Mucosa of gallbladder (tissue), 1 donor: ENCODE measurements around the gene TUBGCP6. TPM values are rescaled to one million over a fixed set of nuclear protein-coding genes. Genes with fewer than 3 reads are reported as not detected.

Experiments
- DNase-seq: peaks from one replicate; pipeline ENCODE4 v3.0.0-alpha.2; 2020; ENCODE audit warnings: low spot score
- total RNA-seq: library from RNA; stranded (reverse); gene quantifications from one replicate; pipeline ENCODE4 v1.2.1, GENCODE V29; 2021
- donor health status: DM: no; HTN: no; CAD: no.

TUBGCP6 gene
- total RNA-seq, 1 donor from 2014 or later, result 64.4 TPM

DNA sequence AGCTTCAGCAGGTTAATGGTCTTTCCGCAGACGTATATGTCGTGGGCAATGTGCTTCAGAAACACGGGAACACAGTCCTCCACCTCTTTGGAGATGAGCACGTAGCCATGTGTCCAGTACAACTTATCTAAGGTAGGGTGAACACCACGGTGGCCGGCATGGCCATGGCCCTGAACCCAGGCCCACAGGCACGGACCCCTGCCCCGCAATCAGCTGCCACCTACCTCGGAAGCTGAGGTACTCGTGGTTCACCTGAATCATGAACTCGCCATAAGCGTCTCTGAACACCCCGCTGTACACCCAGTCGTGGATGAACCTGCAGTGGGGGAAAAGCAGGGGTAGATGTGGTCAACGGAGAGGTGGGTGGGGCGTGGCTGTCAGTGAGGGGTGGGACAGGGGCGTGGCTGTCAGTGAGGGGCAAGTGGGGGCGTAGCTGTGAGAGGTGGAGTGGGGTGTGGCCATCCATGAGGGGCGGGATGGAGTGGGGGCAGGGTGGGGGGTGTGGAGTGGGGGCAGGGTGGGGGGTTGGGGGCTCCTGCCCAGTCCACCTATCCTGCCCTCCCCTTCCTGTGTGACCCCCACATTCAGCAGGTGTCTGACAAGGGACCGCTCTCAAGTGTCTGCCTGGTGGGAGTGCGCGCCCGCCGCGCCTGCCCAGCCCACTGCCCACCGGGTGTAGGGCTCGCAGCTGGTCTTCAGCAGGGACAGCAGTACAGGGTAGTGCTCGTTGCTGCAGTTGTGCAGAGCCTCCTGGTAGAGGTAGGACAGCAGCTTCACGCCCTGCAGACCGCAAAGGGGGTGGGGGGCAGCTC lies 18.6 kb downstream of the TUBGCP6 start:
- DNase-seq, result no peak

DNA sequence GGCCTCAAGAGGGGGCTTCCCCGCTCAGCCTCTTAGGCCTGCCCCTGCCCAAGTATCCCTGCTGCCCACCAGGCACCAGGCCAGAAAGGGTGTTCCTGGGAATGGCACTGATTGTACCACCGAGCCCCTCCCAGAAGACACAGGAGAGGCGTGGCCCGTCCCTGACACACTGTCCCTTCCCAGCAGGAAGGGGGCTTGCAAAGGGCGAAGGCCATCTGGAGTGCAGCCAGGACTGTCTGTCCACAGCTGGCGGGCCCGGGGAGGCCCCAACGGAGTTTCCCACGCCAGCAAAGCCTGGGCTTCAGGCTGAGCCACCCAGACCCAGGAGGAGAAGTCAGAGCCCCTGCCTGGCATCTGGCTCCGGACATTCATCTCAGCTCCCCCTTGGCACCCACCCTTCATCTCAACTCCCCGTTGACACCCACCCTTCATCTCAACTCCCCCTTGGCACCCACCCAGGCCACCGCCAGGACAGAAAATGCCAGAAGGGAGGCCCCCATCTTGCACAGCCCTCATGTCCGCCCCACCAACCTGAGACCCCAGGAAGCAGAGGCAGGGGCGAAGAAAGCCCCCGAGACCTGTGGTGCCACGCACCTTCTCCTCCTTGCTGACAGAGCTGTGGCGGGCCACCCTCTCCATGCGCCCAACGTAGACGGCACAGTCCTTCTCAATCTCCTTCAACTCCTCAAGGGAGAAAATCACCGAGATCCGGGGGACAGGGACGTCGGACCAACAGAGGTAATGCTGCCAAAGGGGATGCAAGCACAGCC lies 19.4 kb downstream of the TUBGCP6 start:
- DNase-seq, result no peak

DNA sequence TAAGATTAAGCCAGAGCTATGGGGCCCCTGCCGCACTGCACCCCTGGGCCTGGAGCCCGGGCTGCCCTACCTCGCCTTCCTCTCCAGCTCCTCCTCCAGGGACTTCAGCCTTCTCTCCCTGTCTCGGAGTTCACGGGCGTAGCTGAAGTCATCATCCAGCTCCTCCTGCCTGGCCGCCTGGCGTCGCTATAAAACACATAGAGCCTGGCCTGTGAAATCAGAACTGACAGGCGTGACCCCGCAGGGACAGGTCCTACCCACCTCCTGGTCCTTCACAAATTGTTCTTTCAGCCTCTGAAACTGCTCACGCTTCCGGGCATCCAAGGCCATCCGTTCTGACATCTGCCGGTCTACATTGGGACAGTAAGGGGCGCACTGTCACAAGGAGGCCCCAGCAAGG lies 20.8 kb downstream of the TUBGCP6 start:
- DNase-seq, result no peak

DNA sequence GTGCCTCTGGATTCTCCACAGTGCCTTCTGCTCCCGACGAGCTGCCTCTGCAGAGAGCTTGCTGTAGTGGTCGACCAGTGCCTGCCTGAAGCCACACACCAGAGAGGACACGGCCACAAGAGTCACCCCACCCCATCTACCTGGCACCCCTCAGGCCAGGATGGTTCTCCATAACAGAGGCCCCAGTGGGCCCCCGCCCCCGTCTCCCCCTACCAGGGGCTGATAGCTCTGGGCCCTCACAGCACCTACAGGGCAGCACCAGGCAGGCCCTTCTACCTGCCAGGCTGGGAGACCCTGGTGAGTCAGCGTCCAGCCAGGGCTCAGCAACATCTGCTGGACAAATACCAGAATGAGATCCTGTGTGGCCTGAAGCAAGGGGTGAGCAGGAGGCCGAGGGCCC lies 22.3 kb downstream of the TUBGCP6 start:
- DNase-seq, result no peak

DNA sequence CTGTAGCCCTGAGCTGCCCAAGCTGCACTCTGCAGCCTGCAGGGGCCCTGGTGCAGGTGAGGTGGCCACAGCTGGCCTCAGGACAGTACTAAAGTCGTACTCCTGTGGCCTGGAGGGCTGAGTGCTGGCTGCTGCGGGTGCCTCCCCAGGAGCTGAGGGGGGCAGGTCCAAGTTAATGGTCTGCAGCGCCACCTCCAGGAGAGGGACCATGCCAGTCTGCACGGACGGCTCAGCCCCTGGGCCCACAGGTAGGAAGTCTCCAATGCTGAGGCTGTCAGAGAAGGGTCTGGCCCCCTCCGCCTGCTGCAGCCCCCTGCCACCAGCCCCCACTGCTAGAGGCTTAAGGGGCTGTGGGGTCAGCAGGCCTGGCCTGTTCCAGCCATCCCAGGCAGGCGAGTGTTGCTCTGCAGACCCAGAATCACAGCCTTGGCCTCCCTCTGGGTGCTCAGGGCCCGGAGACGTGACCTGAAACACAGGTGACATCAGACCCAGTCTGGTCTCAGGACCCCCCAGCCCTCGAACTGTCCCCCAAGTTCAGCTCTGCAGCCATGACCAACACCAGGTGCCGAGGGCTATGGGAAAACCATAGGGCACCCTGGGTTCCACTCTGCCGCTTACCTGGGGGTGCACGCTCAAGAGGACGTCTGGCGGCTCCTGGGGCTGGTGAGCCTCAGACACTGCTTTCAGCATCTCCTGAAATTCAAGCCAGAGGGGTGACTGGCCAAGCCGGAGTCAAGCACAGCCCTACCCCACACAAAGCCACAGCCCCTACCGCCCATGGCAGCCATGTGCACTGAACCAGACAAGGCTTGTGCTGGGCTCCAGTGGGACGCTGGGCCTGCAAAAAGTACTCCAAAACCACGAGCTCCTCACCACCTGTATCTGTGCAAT lies 23.2 kb downstream of the TUBGCP6 start:
- no peak for DNase-seq

GRCh38 chr22:50220603-50221409 lies 24.0 kb downstream of the TUBGCP6 start:
- DNase-seq, result no peak

DNA sequence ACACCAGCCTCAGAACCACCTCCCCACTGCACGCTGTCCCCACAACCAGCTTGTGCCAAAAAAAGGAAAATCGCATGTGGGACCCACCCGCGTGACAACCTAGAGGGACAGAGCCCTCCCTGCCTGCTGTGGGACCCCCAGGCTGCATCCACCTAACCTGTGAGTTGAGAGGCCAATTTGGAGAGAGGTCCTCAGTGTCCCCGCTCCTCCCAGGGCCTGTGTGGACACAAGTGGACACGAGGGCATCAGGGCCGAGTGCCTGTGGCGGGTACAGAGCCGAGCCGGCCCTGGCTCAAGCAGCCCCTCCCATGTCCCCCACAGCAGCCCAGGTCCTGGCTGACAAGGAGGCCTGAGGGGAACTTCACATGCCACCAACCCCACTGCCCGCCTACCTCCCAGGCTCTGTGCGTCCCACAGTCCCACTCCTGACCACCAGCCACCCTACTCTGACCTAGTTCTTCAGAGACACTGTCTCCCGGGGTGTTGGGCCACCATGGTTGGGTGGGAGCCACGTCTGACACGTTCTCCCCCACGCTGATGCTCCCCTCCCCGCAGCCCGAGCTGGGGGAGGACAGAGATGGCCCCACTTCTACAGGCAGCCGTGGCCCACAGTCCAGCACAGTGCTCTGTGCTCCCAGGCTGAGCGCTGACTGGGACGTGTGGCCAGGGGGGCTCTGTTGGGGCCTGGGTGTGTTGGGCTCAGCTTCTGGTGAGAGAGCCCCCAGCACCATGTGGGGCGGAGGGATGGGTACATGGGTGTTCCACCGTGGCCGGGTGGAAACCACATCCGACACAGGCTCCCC lies 24.8 kb downstream of the TUBGCP6 start:
- DNase-seq, result no peak

GRCh38 chr22:50218996-50219727 lies 25.7 kb downstream of the TUBGCP6 start:
- peak; percentile 82 for DNase-seq

- no peak for DNase-seq
Measured at GRCh38 chr22:50218153-50218995, 26.4 kb downstream of the TUBGCP6 start.

GRCh38 chr22:50217543-50218152 lies 27.2 kb downstream of the TUBGCP6 start:
- no peak for DNase-seq

DNA sequence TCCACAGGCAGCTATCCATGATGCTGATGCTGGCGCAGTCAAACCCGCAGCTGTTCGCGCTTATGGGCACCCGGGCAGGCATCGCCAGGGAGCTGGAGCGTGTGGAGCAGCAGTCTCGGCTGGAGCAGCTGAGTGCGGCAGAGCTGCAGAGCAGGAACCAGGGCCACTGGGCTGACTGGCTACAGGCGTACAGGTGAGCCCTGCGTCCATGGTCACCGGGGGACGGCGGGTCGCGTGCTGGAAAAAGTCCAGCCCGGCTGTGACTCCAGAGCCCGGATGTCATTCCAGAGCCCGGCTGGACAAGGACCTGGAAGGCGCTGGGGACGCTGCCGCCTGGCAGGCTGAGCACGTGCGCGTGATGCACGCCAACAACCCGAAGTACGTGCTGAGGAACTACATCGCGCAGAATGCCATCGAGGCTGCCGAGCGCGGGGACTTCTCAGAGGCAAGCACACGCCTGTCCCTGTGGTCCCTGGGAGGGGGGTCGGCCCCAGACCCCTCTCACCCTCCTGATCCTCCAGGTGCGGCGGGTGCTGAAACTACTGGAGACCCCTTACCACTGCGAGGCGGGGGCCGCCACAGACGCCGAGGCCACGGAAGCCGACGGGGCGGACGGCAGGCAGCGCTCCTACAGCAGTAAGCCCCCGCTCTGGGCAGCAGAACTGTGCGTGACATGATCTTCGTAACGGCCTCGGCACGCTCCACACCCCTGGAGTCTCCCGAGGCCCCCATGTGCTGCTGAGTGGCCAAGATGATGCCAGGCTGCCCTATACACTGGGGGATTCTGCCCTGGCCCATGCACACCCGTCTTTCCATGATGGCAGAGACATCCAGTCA lies 27.9 kb downstream of the TUBGCP6 start:
- no peak for DNase-seq

DNA sequence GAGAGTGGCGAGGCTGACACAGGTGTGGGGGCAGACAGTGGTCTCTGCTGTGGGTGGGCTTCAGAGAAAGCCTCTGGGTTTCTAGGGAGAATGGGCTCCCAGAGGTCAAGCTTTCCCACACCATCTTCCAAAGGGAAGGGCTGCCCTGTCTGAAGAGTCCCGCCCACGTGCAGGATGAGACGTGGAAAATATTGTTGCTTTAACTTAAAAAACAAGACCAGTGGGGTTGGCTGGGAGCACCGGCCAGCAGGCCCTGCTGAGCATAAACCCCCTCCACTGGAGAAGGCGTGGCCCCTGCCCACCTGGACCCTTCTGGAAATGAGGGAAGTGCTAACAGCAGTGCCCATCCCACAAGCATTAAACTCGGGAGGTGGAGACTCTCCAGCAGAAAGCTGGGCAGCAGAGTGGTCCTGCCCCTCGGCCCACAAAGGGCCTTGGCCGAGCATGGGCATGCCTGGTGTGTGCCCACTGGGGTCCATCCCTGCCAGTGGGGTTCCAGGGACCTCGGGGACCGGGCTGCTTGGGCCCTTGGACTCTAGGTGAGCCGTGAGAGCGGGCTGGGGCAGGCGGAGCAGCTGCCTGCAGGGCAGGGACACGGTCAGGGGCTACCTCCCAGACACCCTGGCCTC lies 28.7 kb downstream of the TUBGCP6 start:
- DNase-seq, result no peak

DNA sequence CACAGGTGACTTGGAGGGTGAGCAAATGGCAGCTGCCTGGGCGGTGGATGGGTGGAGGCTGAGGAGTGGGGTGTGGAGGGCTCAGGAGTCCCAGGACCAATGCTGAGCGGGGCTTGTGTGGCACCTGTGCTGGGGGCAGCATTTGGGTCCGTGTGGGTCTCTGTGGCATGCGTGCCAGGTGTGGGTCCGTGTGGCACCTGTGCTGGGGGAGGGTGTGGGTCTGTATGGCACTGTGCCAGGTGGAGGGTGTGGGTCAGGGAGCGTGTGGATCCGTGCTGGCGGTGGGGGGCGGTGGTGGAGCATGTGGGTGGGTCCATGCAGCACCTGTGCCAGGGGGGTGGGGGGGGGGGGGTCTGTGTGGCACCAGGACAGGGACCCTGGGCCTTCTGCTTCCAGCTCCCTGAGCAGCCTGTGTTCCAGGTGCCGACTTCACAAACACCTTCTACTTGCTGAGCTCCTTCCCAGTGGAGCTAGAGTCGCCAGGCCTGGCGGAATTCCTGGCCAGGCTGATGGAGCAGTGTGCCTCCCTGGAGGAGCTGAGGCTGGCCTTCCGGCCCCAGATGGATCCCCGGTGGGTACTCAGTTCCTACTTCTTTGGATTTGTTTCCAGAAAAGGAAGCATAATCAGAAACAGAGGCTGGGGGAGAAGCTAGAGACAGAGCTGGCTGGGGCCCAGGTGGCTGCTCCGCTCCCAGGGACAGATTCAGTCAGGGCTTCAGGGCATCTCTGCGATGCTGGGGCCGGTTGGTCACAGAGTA lies 29.3 kb downstream of the TUBGCP6 start:
- DNase-seq, result no peak

- DNase-seq, result no peak
Measured at GRCh38 chr22:50213263-50213662, 31.6 kb downstream of the TUBGCP6 start.

GRCh38 chr22:50211147-50211546 lies 33.7 kb downstream of the TUBGCP6 start:
- no peak for DNase-seq
